Testis (tissue), 2 donors: ENCODE measurements around the gene RFC2.

ENCODE experiments used
- POLR2A ChIP-seq: fragments of 450-650 bp; IDR thresholded peaks from one replicate; pipeline ENCODE4 v1.6.1; 2017; ENCODE audit warnings: antibody characterized with exemption, mild to moderate bottlenecking, moderate library complexity
- TF ChIP-seq, protein P1 (sequence below), 3 experiments: fragments of 450-650 bp in 2 of 3; fragments of 200-600 bp in 1 of 3; sonication (generic) in 1 of 3; IDR thresholded peaks; one replicate each; pipeline ENCODE4 v1.5.1; 2016 to 2019; ENCODE audit warnings: antibody characterized with exemption in 3 of 3, mild to moderate bottlenecking in 2 of 3, moderate library complexity in 1 of 3

DNA sequence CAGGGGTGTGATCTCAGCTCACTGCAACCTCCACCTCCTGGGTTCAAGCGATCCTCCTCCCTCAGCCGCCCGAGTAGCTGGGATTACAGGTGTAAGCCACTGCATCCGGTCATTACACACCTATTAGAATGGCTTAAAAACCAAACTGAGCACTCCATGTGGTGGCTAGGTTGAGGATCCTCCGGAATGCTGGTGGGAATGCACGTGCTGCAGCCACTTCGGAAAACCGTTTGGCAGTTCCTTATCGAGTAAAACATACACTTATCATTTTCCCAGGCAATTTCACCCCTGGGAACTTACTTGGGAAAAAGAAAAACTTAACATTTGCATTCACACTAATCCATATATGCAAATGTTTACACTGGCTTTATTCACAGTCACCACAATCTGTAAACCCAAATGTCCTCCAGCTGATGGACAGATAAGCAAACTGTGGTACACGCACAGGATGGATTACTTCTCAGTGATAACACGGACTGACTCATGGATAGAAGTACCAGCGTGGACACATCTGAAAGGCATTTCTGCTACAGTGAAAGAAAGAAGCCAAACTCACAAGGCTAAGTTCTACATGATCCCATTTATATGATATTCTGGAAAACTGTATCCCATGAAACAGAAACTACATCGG, 20.4 kb downstream of the RFC2 start:
- TF ChIP-seq, protein P1, sequence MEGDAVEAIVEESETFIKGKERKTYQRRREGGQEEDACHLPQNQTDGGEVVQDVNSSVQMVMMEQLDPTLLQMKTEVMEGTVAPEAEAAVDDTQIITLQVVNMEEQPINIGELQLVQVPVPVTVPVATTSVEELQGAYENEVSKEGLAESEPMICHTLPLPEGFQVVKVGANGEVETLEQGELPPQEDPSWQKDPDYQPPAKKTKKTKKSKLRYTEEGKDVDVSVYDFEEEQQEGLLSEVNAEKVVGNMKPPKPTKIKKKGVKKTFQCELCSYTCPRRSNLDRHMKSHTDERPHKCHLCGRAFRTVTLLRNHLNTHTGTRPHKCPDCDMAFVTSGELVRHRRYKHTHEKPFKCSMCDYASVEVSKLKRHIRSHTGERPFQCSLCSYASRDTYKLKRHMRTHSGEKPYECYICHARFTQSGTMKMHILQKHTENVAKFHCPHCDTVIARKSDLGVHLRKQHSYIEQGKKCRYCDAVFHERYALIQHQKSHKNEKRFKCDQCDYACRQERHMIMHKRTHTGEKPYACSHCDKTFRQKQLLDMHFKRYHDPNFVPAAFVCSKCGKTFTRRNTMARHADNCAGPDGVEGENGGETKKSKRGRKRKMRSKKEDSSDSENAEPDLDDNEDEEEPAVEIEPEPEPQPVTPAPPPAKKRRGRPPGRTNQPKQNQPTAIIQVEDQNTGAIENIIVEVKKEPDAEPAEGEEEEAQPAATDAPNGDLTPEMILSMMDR (IDR thresholded peaks at IDR 0.05): no peak
- no peak for TF ChIP-seq POLR2A
